A549 treated with CORT108297 at 1 μM for 4 hours (cell line): ENCODE data around the gene CXCL1. TPM values are rescaled to one million over a fixed set of nuclear protein-coding genes. Genes with fewer than 3 reads are reported as not detected.

Experiments
- total RNA-seq: library from RNA; stranded (reverse); fragments of 200-300 nt; extraction: Qiagen RNA extraction; gene quantifications from 5 replicates; pipeline ENCODE4 v1.2.3, GENCODE V29; 2022

Gene CXCL1
- 9.1 to 35.8 TPM (median 16.9 TPM) in 5 replicates for total RNA-seq

DNA sequence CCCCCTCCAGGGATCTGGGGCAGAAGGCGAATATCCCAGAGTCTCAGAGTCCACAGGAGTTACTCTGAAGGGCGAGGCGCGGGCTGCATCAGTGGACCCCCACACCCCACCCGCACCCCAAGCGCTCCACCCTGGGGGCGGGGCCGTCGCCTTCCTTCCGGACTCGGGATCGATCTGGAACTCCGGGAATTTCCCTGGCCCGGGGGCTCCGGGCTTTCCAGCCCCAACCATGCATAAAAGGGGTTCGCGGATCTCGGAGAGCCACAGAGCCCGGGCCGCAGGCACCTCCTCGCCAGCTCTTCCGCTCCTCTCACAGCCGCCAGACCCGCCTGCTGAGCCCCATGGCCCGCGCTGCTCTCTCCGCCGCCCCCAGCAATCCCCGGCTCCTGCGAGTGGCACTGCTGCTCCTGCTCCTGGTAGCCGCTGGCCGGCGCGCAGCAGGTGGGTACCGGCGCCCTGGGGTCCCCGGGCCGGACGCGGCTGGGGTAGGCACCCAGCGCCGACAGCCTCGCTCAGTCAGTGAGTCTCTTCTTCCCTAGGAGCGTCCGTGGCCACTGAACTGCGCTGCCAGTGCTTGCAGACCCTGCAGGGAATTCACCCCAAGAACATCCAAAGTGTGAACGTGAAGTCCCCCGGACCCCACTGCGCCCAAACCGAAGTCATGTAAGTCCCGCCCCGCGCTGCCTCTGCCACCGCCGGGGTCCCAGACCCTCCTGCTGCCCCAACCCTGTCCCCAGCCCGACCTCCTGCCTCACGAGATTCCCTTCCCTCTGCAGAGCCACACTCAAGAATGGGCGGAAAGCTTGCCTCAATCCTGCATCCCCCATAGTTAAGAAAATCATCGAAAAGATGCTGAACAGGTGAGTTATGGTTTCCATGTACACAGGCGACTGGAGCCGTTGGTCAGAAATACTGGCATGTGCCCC lies at the start of gene CXCL1:
CXCL1 (plus strand) TSS at position 264 of the 926 bp plus-strand sequence; CDS start at position 342, 78 bp downstream.

GRCh38 chr4:73836373-73837279 lies 32.6 kb upstream of the CXCL1 start, which contains the start of gene CXCL6:
TSS of gene CXCL6 (plus strand) at chr4:73836678. CDS start at chr4:73836751, 73 bp downstream.

DNA sequence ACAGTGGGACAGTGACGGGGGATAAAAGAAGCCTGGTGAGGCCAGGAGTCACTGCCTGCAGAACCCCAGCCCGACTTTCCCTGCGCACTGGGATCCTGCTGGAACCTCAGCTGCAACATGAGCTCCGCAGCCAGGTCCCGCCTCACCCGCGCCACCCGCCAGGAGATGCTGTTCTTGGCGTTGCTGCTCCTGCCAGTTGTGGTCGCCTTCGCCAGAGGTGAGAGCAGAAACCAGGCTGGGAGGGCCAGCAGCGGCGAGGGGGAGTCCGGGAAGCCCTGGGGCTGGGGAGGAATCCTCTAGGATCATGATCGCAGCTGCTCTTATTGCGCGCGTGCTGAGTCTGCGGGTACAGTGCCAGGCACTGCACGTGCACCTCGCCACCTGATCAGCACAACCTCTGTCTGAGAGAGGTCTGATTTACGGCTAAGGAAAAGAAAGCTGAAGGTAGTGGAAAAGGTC lies 15.9 kb upstream of the CXCL1 start, which contains the start of gene PF4V1:
PF4V1 (plus strand) TSS at position 51 of the 459 bp plus-strand sequence; CDS start at position 118, 67 bp downstream.

Other genes with a start within 250 kb of the CXCL1 start
- 0.73 to 1.1 TPM (median 0.98 TPM) in 5 replicates for gene RASSF6, start 249.0 kb upstream of the CXCL1 start, total RNA-seq
- 5.9 to 27.4 TPM (median 13.4 TPM) in 5 replicates for gene CXCL8, start 128.8 kb upstream of the CXCL1 start, total RNA-seq
- 0.05 to 0.12 TPM (median 0.07 TPM) in 3 of 5 replicates, not detected in the others for gene CXCL6, start 32.7 kb upstream of the CXCL1 start, total RNA-seq
- not detected in 5 replicates for gene PF4V1, start 16.1 kb upstream of the CXCL1 start, total RNA-seq
- gene PF4, start 112.6 kb downstream of the CXCL1 start, total RNA-seq, result 0.36 to 1.2 TPM (median 0.67 TPM) in 5 replicates
- gene PPBP, start 118.8 kb downstream of the CXCL1 start, total RNA-seq, result 0.15 to 0.19 TPM in 2 of 5 replicates, not detected in the others
- 41.0 to 54.6 TPM (median 48.6 TPM) in 5 replicates for gene CXCL5, start 129.3 kb downstream of the CXCL1 start, total RNA-seq
- gene CXCL3, start 169.3 kb downstream of the CXCL1 start, total RNA-seq, result 4.8 to 14.7 TPM (median 5.4 TPM) in 5 replicates
- gene CXCL2, start 229.8 kb downstream of the CXCL1 start, total RNA-seq, result 12.5 to 42.4 TPM (median 17.2 TPM) in 5 replicates